Cardiac fibroblast (primary cell): ENCODE results near the gene TBX10.
"Not testable (repeated sequence)": the region's sequence is repeated elsewhere in the genome, so short reads cannot be mapped to it uniquely, and the experiment has no call there.

ENCODE experiments used
- DNase-seq, 2 donors: peaks; one replicate each; pipeline versions ENCODE4 v3.0.0 to v3.0.0-alpha.2; 2010; ENCODE audit warnings: low read depth in 2 of 2
- H3K4me3 ChIP-seq, 2 donors: replicated peaks in 1 of 2; 1 replicate in 1 of 2; 2 replicates in 1 of 2; pipeline ENCODE4 v1.5.1; 2011; ENCODE audit warnings: low read depth in 2 of 2, low read length in 2 of 2, mild to moderate bottlenecking in 2 of 2, moderate library complexity in 1 of 2
- TF ChIP-seq, protein P1 (sequence below): IDR thresholded peaks from one replicate; pipeline ENCODE4 v1.5.1; 2011; ENCODE audit warnings: low read depth, mild to moderate bottlenecking, low read length, inconsistent platforms

TBX10 gene

DNA sequence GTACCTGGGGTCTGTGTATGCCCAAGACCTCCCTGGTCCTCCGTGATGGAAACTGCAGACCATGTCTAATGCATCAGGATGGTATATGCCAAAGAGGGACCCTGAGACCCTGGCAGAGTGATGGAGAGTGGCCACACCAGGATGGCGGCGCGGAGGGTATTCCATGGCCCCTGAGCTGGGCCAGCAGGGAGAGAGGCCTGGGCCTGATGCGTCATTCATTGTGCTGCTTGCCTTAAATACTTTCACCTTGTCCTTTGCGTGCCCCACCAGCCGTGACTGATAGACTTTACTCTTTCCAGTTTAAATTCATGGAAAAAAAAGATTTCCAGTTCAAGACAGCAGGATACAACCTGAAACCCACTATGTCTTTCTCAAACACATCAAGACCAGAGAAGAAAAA is 38.5 kb downstream of the TBX10 start:
- TF ChIP-seq, protein P1, sequence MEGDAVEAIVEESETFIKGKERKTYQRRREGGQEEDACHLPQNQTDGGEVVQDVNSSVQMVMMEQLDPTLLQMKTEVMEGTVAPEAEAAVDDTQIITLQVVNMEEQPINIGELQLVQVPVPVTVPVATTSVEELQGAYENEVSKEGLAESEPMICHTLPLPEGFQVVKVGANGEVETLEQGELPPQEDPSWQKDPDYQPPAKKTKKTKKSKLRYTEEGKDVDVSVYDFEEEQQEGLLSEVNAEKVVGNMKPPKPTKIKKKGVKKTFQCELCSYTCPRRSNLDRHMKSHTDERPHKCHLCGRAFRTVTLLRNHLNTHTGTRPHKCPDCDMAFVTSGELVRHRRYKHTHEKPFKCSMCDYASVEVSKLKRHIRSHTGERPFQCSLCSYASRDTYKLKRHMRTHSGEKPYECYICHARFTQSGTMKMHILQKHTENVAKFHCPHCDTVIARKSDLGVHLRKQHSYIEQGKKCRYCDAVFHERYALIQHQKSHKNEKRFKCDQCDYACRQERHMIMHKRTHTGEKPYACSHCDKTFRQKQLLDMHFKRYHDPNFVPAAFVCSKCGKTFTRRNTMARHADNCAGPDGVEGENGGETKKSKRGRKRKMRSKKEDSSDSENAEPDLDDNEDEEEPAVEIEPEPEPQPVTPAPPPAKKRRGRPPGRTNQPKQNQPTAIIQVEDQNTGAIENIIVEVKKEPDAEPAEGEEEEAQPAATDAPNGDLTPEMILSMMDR: no peak
- H3K4me3 ChIP-seq: no peak overlapping the region
- no peak for DNase-seq

DNA sequence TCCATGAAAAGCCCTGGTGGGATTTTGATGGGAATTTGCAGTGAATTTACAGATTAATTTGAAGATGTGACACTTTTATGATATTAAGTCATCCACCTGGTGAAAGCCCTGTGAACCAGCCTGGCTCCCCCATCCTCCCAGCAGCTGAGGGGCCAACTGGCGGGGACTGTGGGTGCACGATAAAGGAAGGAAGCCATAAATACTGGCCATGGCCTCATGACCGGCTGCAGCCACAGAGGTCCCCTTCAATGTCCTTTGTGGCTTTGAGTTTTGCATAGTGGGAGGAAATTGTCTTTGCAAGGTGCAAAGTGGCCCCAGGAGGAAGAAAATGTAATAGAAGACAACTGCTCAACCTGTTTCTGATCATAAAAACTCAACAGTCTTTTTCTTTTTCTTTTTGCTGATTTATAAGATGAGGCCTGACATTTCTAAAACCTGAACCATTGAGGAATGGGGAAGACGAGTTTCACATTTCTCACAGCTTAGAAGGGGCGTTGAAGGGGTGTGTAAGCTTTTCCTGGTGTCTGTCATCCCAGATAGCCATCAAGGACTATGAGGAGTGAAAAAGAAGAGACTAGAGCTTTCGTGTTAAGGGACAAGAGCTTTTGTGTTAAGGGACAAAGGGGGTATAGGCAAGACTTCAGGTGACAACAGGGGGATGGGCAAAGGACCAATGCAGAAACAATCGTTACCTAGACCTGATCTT is 39.1 kb downstream of the TBX10 start:
- TF ChIP-seq, protein P1: no peak
- no peak for DNase-seq
- no peak overlapping the region for H3K4me3 ChIP-seq

DNA sequence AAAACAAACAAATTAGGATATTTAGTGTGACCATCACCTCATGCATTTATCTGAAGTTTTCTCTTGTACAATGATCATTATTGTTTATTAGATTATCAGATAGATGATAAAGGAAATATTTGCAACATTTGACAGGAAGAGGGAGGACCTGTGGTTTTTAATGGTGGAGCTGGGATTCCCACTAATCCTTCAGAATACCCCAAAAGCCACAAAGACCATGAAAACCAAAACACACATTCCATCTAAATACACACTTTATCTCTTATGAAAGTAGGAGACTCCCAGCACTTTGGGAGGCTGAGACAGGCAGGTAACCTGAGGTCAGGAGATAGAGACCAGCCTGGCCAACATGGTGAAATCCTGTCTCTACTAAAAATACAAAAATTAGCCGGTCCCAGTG is 40.4 kb downstream of the TBX10 start:
- H3K4me3 ChIP-seq: no peak overlapping the region
- DNase-seq: no peak
- TF ChIP-seq, protein P1: no peak

DNA sequence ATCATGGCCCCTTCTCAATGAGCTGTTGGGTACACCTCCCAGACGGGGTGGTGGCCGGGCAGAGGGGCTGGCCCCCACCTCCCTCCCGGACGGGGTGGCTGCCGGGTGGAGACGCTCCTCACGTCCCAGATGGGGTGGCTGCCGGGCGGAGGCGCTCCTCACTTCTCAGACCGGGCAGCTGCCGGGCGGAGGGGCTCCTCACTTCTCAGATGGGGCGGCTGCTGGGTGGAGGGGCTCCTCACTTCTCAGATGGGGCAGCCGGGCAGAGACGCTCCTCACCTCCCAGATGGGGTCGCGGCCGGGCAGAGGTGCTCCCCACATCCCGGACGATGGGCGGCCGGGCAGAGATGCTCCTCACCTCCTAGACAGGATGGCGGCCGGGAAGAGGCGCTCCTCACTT is 41.6 kb downstream of the TBX10 start:
- H3K4me3 ChIP-seq, DNase-seq: not testable (repeated sequence)

DNA sequence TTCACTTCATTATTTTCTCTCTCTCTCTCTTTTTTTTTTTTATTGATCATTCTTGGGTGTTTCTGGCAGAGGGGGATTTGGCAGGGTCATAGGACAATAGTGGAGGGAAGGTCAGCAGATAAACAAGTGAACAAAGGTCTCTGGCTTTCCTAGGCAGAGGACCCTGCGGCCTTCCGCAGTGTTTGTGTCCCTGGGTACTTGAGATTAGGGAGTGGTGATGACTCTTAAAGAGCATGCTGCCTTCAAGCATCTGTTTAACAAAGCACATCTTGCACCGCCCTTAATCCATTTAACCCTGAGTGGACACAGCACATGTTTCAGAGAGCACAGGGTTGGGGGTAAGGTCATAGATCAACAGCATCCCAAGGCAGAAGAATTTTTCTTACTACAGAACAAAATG is 42.1 kb downstream of the TBX10 start:
- DNase-seq, H3K4me3 ChIP-seq: not testable (repeated sequence)

DNA sequence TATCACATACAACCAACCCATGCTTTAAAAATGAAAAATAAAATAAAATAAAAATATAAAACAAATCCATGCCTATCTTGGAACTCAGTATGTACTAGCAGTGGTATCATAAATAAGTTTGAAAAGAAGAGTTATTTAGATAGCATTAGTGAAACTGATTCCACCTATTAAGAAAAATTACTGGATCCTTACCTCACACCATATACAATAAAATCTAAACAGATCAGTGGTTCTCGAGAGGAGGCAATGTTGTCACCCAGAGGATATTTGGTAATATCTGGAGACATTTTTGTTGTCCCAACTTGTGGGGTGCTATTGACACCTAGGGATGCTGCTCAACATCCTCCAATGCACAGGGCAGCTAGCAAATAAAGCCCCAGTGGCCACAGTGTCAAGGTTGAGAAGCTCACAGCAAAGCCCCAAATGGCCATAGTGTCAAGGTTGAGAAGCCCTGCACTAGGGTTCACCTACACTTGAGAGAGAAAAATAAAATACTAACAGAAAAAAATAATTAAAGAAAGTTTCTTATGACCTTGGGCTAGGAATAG is 42.7 kb downstream of the TBX10 start:
- DNase-seq: no peak
- H3K4me3 ChIP-seq: no peak overlapping the region
- TF ChIP-seq, protein P1: no peak

DNA sequence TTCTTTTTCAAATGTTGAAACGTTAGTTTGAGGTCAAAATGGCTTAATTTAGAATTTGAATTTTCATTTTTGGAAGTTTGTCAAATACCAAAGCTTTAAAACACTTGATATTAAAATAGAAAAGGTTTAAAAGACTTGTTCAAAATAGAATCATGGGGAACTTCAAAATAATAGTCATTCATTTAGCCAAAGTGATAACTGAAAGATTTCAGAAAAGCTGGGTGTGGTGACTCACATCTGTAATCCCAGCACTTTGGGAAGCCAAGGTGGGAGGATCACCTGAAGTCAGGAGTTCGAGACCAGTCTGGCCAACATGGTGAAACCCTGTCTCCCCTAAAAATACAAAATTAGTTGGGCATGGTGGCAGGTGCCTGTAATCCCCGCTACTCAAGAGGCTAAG is 45.1 kb downstream of the TBX10 start:
- TF ChIP-seq, protein P1: no peak
- no peak overlapping the region for H3K4me3 ChIP-seq
- DNase-seq: no peak

DNA sequence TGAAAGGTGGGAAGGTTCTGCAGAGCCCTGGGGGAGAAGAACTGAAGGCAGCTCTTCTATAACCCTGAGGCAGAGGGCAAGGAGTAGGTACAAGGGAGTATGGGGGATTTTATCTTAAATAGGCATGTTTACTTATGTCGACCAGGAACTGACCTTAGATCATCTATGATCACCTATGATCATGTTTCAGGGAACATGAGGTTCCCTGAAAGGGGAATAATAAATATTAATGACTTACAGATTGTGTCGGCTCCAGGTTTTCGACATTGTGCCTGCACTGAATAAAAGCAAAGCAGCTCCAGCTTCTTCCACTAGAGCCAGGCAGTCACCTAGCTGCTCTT is 46.0 kb downstream of the TBX10 start:
- no peak overlapping the region for H3K4me3 ChIP-seq
- no peak for DNase-seq
- TF ChIP-seq, protein P1: no peak
